CD4-positive, alpha-beta T cell (primary cell): ENCODE measurements around the gene AK9. TPM values are rescaled to one million over a fixed set of nuclear protein-coding genes. Genes with fewer than 3 reads are reported as not detected.
"Not testable (repeated sequence)": the region's sequence is repeated elsewhere in the genome, so short reads cannot be mapped to it uniquely, and the experiment has no call there.

Experiments used
- ATAC-seq: fragments of 200-7000 bp; cut with Tn5 transposase; one replicate; pipeline ENCODE4 v1.10.0; 2022; ENCODE audit warnings: mild to moderate bottlenecking; ENCODE audit not compliant: poor library complexity
- CTCF ChIA-PET: fragments of 350-600 bp; sonication (Branson Sonifier 250); formaldehyde crosslinking; loops from one replicate; lab custom pipeline; 2021; ENCODE audit warnings: antibody characterized with exemption, inconsistent platforms; lab: Charles Lee
- POLR2A ChIA-PET: fragments of 350-600 bp; sonication (Branson Sonifier 250); formaldehyde crosslinking; loops from one replicate; lab custom pipeline; 2021; ENCODE audit warnings: antibody characterized with exemption, inconsistent platforms; lab: Charles Lee
- DNase-seq, 14 experiments: peaks; one replicate each; pipeline ENCODE4 v3.0.0-alpha.2; 2013 to 2020; ENCODE audit warnings: mixed read lengths in 2 of 14
- H3K27ac ChIP-seq, 2 donors: one replicate each; pipeline versions ENCODE4 v1.5.1 to v1.7.0; 2013; ENCODE audit warnings: low read length in 2 of 2, low read depth in 1 of 2, mild to moderate bottlenecking in 1 of 2
- H3K27me3 ChIP-seq, 2 experiments: 1 replicate in 1 of 2; 2 replicates in 1 of 2; pipeline versions ENCODE4 v1.6.1 to v1.7.0; 2013; ENCODE audit warnings: low read length in 2 of 2, control low read depth in 1 of 2, mild to moderate bottlenecking in 1 of 2, moderate library complexity in 1 of 2; ENCODE audit not compliant: insufficient read depth in 2 of 2, control insufficient read depth in 1 of 2
- H3K36me3 ChIP-seq: one replicate; pipeline ENCODE4 v1.6.1; 2013; ENCODE audit warnings: low read length, control low read depth; ENCODE audit not compliant: insufficient read depth
- H3K4me1 ChIP-seq: one replicate; pipeline ENCODE4 v1.6.1; 2013; ENCODE audit warnings: low read length, control low read depth; ENCODE audit not compliant: insufficient read depth
- H3K4me3 ChIP-seq: one replicate; pipeline ENCODE4 v1.5.1; 2013; ENCODE audit warnings: mild to moderate bottlenecking, low read length, moderate library complexity
- H3K9me3 ChIP-seq, 2 experiments: 1 replicate in 1 of 2; 2 replicates in 1 of 2; pipeline versions ENCODE4 v1.6.1 to v1.7.0; 2013; ENCODE audit warnings: low read length in 2 of 2, mild to moderate bottlenecking in 2 of 2, control low read depth in 1 of 2, moderate library complexity in 1 of 2; ENCODE audit not compliant: control insufficient read depth in 1 of 2, insufficient read depth in 1 of 2
- H3K27ac Mint-ChIP-seq: one replicate; pipeline ENCODE4 v1.8.0; 2020; ENCODE audit warnings: mixed read lengths
- H3K27me3 Mint-ChIP-seq: one replicate; pipeline ENCODE4 v1.8.0; 2021; ENCODE audit warnings: mixed read lengths
- H3K36me3 Mint-ChIP-seq: one replicate; pipeline ENCODE4 v1.8.0; 2021; ENCODE audit warnings: low read depth, mixed read lengths
- H3K4me1 Mint-ChIP-seq: one replicate; pipeline ENCODE4 v1.8.0; 2021; ENCODE audit warnings: low read depth, mixed read lengths
- H3K4me3 Mint-ChIP-seq: one replicate; pipeline ENCODE4 v1.8.0; 2020; ENCODE audit warnings: mild to moderate bottlenecking, mixed read lengths
- H3K9me3 Mint-ChIP-seq: one replicate; pipeline ENCODE4 v1.8.0; 2020; ENCODE audit warnings: mixed read lengths
- CTCF ChIP-seq: fragments of 200-600 bp; IDR thresholded peaks from one replicate; pipeline ENCODE4 v1.8.0; 2022; ENCODE audit warnings: antibody characterized with exemption, mild to moderate bottlenecking
- intact Hi-C, 2 experiments: fragments of 100-400 bp; cut with DNase I in 1 of 2; cut with micrococcal nuclease in 1 of 2; formaldehyde crosslinking; loops; one replicate each; pipeline versions ENCODE4 v1.15.1 to v1.9.0; 2023 to 2025; cut with DNase I, micrococcal nuclease
- total RNA-seq, 174 experiments: library from RNA in 2 of 174; stranded (reverse) in 2 of 174; gene quantifications; one replicate each; pipeline ENCODE4 v1.2.3 and lab custom pipeline; 2021 to 2026

Gene AK9
- total RNA-seq, 2 experiments from 2014 or later: 5.3 to 6.6 TPM

- intact Hi-C loops: no loop called here
- Histone ChIP-seq H3K4me1 (no peaks in the 10 kb centered on the region), H3K36me3 (peaks cover 11% of the 10 kb centered on the region), H3K9me3 (no peaks in the 10 kb centered on the region), H3K27ac (no peak overlapping the region), H3K4me3 (no peak overlapping the region), H3K27me3 (no peaks in the 10 kb centered on the region)
- H3K4me3 Mint-ChIP-seq: no peak overlapping the region
- peaks cover 51% of the 10 kb centered on the region for H3K36me3 Mint-ChIP-seq
- ChIA-PET CTCF (interaction anchor here (0.8 to 1.5 kb wide), 2 partner anchors 10 kb away, joined by 3 read pairs; no protein-coding TSS in a partner anchor), POLR2A (no interaction called here)
- no peaks in the 10 kb centered on the region for H3K9me3 Mint-ChIP-seq
- H3K27ac Mint-ChIP-seq: no peak overlapping the region
- peaks cover 9% of the 10 kb centered on the region for H3K4me1 Mint-ChIP-seq
- ATAC-seq (no peak), DNase-seq (no peak)
- H3K27me3 Mint-ChIP-seq: no peaks in the 10 kb centered on the region
- no peak for TF ChIP-seq CTCF
These were observed 23.6 kb upstream of the AK9 start for GRCh38 chr6:109714611-109715010.

GRCh38 chr6:109714166-109714565 lies 23.2 kb upstream of the AK9 start:
- H3K9me3 Mint-ChIP-seq: no peaks in the 10 kb centered on the region
- H3K9me3 ChIP-seq: no peaks in the 10 kb centered on the region
- peaks cover 47% of the 10 kb centered on the region for H3K36me3 Mint-ChIP-seq
- peaks cover 11% of the 10 kb centered on the region for H3K36me3 ChIP-seq
- POLR2A ChIA-PET: no interaction called here
- H3K4me1 ChIP-seq: no peaks in the 10 kb centered on the region
- intact Hi-C loops: no loop called here
- CTCF ChIA-PET: interaction anchor here (0.8 to 1.5 kb wide), 3 partner anchors 9 to 10 kb away, joined by 3 read pairs; no protein-coding TSS in a partner anchor
- H3K27me3 Mint-ChIP-seq: no peaks in the 10 kb centered on the region
- H3K27ac Mint-ChIP-seq: no peak overlapping the region
- H3K4me1 Mint-ChIP-seq: peaks cover 9% of the 10 kb centered on the region
- no peak overlapping the region for H3K27ac ChIP-seq
- no peak overlapping the region for H3K4me3 ChIP-seq
- DNase-seq (no peak), ATAC-seq (no peak)
- TF ChIP-seq CTCF: no peak
- H3K27me3 ChIP-seq: no peaks in the 10 kb centered on the region
- no peak overlapping the region for H3K4me3 Mint-ChIP-seq

- CTCF ChIA-PET: interaction anchor here (1.1 kb wide), 1 partner anchor 8 kb away, joined by 3 read pairs; no protein-coding TSS in a partner anchor
- peaks cover 9% of the 10 kb centered on the region for H3K4me1 Mint-ChIP-seq
- DNase-seq (no peak), ATAC-seq (no peak)
- Histone ChIP-seq H3K27ac (no peak overlapping the region), H3K4me1 (no peaks in the 10 kb centered on the region), H3K27me3 (no peaks in the 10 kb centered on the region), H3K9me3 (no peaks in the 10 kb centered on the region), H3K4me3 (no peak overlapping the region), H3K36me3 (peaks cover 11% of the 10 kb centered on the region)
- no peak overlapping the region for H3K4me3 Mint-ChIP-seq
- no peak overlapping the region for H3K27ac Mint-ChIP-seq
- intact Hi-C loops: no loop called here
- H3K27me3 Mint-ChIP-seq: no peaks in the 10 kb centered on the region
- H3K9me3 Mint-ChIP-seq: no peaks in the 10 kb centered on the region
- TF ChIP-seq CTCF: no peak
- H3K36me3 Mint-ChIP-seq: peaks cover 39% of the 10 kb centered on the region
- POLR2A ChIA-PET: no interaction called here
These were observed 22.1 kb upstream of the AK9 start for GRCh38 chr6:109713097-109713496.

GRCh38 chr6:109708099-109708498 lies 17.1 kb upstream of the AK9 start:
- H3K4me1 ChIP-seq, DNase-seq, POLR2A ChIA-PET, H3K36me3 ChIP-seq, H3K9me3 Mint-ChIP-seq, H3K9me3 ChIP-seq, H3K27ac ChIP-seq, H3K27me3 Mint-ChIP-seq, H3K27ac Mint-ChIP-seq, H3K4me3 ChIP-seq, CTCF ChIA-PET, H3K4me3 Mint-ChIP-seq, H3K27me3 ChIP-seq, ATAC-seq: not testable (repeated sequence)
- intact Hi-C loops: loop anchor here in 1 of 2 experiments (5.0 to 10.0 kb wide), 2 partner anchors 521 to 1277 kb away; partner anchors contain the start of gene RPF2
- Mint-ChIP-seq H3K36me3 (peaks cover 12% of the 10 kb centered on the region), H3K4me1 (peaks cover 38% of the 10 kb centered on the region)
